Activated CD8-positive, alpha-beta memory T cell treated with anti-CD3 and anti-CD28 coated beads for 48 hours (primary cell): ENCODE measurements around the gene ARHGAP10.
"Not testable (repeated sequence)": the region's sequence is repeated elsewhere in the genome, so short reads cannot be mapped to it uniquely, and the experiment has no call there.

ENCODE experiments used
- DNase-seq, 3 experiments: peaks; one replicate each; pipeline ENCODE4 v3.0.0-alpha.2; 2020; ENCODE audit warnings: low read depth in 2 of 3, low spot score in 2 of 3

ARHGAP10 gene

DNA sequence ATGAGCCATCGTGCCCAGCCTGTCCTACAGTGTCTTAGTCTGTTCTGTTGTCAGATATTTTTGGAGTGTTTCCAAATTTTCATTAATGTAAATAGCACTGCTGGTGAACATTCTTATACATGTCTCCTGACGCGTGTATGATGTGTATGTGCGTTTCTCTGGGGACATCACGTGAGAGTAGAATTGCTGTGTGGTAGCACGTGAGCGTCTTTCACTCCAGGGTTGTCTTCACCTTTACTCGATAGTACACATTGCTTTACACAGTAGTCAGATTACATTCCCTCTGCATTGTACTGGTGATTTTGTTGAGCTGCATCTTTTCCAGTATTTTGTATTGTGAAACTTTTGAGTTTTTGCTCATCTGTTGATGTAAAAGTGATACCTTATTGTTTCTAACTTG is 60.0 kb downstream of the ARHGAP10 start:
- DNase-seq: no peak

DNA sequence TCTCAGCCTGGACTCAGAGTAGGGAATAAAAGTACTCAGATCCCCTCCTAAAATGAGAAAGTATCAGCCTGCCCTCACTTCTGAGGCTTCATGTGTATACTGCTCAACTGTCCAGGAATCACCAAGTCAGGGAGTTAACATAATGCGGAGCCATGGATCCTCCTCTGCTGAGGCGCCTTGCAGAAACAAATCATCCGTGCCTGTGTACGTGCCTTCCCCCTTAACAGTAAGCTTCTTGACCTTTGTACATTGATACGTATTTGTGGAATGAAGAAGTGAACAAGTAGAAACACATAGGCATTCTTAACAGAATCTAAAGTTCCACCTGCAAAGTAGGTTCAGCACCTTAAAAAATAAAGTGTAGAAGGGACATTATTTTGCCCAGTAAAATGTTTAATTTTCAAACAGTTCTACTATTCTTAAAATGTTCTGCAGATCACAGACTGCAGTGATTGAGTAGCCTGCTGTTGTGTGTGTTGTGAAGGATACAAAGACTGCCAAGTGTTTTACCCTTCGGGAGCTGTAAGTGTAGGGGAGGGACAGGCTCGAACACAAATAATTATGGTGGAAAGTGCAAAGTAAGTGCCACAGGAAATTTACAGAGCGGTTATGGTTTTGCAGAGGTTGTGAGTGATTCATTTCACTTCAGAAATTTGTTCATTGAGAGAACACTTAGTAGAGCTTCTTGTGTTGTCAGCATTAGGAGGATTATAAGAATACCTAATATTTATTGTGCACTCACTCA is 61.9 kb downstream of the ARHGAP10 start:
- no peak for DNase-seq

GRCh38 chr4:147794314-147794680 is 62.4 kb downstream of the ARHGAP10 start:
- no peak for DNase-seq

DNA sequence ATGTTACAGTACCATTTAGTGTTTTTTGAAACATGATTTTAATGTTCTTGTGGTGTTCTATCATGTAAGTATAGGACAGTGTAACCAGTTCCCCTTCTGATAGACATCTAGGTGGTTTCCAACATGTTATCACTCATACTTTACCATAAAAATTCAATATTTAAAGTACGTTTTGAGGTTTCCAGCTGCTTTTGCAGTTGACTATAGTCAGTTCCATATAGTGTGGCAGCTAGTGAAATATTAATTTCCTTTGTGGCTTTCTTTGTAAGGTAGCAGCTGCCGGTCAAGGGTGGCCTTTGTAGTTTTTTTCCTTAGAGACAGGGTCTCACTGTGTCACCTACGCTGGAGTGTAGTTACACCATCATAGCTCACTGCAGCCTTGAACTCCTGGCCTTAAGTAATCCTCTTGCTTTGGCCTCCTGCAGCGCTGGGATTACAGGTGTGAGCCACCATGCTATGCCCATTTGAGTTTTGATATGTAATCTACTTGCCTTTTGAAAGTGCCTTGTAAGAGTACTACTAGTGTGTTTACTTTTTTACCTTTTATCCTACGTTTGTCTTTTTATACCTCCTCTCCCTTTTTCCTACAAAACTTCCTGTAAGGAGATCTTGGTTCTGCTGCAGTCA is 63.0 kb downstream of the ARHGAP10 start:
- no peak for DNase-seq

- DNase-seq: not testable (repeated sequence)
Observed at GRCh38 chr4:147799057-147799456, 67.2 kb downstream of the ARHGAP10 start.

GRCh38 chr4:147799986-147800555 is 68.2 kb downstream of the ARHGAP10 start:
- peak in 2 of 3 experiments; percentile 38 to 54 for DNase-seq

DNA sequence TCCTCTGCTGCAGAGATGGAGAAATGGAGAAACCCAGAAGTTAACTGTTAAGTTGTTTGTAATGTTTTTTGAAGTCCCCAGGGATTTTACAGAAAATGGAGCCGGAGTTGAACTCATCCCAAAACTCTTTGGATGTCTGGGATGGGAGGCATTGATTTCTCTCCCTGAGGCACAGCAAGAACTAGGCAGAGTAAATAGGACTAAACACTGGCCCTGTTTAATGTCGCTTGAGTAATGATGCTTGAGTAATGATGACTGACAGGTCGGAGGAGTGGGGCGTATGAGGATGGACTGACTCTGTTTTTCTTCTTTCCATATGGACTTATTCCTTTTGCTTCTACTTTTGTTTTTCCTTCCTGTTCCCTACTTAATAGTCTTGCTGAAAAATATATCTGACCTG is 69.9 kb downstream of the ARHGAP10 start:
- DNase-seq: no peak

DNA sequence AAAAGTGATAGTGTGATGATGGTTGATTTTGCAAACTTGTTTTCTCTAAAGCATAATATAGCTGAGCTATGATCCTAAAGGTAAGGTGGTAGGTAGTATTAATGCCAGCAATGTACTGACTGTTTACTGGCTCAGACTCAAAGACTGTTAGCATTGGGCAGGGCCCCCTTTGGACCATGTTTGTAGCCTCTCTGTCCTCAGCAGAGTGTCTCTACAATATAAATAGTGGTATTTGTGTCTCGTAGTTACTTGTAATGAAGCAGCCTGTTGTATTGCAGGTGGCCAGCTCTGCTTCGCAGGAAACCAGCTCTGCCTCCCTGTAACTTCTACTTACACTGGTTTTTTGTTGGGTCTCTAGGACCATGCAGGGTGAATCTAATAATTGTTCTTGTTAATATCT is 70.5 kb downstream of the ARHGAP10 start:
- no peak for DNase-seq

DNA sequence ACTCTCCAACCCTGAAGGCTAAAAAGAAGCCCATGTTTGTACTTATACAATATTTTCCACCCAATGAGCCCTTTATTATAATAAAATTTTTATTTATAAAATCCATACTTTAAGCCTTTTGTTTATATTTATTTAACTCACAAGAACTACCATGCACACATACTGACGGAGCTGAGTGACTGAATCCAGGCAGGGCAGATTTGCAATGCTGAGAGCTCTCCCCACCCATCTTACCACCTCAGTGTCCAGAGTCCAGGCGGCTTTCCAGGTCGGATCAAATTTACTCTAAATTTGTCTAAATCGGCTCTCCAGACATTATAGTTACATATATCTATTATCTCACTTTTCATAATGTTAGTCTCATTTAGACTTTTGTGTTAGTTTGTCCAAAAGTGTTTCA is 74.1 kb downstream of the ARHGAP10 start:
- DNase-seq: no peak

DNA sequence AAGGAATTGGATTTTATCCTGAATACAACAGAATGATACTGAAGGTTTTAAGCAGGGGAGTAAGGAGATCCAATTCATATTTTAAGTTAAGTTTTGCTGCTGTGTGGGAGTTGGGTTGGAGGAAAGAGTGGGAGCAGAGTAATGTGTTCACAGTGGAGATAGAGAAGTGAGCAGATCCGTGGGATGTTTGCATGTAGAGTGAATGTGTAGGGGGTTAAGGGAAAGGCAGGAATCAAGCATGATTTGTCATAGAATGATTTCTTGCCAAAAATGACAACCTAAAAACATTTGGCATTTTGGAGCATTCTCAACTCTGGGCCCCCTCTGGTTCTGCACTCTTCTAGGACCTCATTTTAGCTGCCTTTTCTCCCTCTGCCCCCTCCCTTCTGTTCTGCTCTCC is 76.6 kb downstream of the ARHGAP10 start:
- DNase-seq: no peak

DNA sequence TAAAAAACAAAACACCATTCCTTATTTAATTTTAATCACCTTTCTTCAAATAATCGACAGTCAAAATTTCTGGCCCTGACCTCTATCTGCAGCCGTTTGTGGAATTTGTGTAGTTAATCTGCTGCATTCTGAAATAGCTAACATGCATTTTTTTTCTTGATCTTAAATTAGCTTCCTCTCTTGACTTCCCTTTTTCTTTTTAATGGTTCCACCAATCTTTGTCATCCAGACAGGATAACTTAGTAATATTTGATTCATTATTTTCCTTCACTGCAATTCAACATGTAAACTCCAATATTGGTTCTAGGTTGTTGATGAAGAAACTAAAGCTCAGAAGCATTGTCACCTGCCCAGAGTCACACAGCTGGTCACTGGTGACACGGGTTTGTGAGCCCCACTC is 77.3 kb downstream of the ARHGAP10 start:
- no peak for DNase-seq

- no peak for DNase-seq
Observed at GRCh38 chr4:147811878-147812277, 80.0 kb downstream of the ARHGAP10 start.

- DNase-seq: no peak
Observed at GRCh38 chr4:147813109-147813773, 81.4 kb downstream of the ARHGAP10 start.

GRCh38 chr4:147813973-147814372 is 82.1 kb downstream of the ARHGAP10 start:
- DNase-seq: no peak

- DNase-seq: no peak
Observed at GRCh38 chr4:147814376-147814775, 82.5 kb downstream of the ARHGAP10 start.

DNA sequence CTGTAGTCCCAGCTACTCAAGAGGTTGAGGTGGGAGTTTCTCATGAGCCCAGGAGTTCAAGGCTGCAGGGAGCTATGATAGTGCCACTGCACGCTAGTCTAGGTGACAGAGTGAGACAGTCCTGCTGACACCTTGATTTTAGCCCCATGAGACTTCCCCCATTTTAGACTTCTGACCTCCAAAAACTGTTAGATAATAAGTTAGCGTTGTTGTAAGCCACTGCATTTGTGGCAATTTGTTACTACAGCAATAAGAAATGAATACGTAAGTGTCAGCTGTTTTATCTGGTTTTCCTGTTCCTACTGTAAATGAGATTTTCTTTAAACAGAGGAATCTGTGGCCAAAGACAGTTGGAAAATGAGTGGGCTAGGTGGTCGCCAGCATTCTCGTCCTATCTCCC is 83.9 kb downstream of the ARHGAP10 start:
- no peak for DNase-seq

DNA sequence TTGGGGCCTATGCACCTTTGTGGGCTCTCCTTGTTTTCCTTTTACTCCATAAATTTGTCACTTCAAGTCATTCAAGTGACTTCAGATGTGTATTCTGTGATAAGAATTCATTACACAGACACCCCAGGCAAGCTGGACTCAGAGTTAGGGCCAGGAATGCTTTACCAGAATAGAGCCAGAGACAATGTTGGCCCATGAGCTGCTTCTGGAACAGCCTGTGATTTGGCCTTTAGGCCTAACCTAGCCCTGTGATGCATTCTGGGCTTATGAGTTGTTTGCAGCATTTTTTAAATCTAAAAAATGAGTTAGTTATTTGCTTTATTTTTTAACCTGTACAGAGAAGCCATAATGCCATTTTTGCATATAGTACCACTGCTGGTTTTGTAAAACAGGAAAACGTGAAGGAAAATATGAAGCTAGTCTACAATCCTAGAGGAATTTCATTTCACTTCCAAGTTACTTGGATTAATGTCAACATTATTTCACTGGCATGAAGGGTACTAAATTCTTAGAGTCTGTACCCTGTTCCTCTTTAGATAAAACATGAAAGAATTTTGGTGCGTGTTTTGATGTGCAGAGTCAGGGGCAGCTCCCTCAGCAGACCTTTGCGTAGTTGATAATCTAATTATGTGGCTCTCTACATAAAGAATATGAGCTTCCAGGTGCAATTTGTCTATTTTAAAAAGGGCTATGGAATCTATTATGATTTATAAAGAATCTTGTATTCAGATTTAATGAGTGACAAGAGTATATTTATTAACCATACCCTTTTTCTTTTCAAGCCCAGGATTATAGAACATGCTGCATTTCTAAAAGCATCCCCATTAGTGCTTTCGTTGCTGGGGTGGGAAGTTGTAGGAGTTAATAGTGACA is 84.7 kb downstream of the ARHGAP10 start:
- DNase-seq: no peak

- no peak for DNase-seq
Observed at GRCh38 chr4:147820975-147821374, 89.1 kb downstream of the ARHGAP10 start.

DNA sequence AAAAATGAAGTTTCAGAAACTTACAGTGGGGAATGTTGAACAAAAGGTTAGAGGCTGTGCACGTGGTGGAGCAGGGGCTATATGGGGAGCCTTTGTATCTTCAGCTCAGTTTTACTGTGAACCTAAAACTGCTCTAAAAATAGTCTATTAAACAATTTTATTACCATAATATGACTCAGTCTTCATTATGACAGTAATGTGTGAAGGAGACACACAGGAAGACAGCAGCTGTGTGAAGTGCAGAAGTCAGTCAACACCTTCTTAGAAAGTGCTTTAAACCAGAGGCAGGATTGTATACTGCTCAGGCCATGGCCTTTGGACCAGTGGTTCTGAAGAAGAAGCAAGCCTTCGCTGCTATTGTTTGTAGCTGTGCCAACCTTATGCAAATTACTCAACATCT is 89.7 kb downstream of the ARHGAP10 start:
- no peak for DNase-seq

DNA sequence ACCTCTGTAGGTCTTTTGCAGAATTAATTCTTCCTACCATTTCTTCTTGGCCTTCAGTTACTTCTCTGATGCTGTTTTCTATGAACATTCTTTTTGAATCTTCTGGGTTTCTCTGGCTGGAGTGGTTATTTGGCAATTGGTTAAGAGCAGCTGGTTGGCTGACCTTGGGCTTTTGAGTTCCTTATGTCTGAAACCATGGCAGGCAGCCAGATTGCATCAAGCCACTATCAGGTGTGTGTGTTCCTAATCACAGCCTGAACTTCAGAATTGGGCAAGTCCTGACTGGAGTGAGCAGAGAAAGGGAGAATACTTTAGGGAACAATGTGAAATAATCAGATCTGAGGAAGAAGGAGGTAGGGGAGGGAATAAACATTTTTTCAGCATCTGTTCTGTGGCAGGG is 90.2 kb downstream of the ARHGAP10 start:
- DNase-seq: no peak

DNA sequence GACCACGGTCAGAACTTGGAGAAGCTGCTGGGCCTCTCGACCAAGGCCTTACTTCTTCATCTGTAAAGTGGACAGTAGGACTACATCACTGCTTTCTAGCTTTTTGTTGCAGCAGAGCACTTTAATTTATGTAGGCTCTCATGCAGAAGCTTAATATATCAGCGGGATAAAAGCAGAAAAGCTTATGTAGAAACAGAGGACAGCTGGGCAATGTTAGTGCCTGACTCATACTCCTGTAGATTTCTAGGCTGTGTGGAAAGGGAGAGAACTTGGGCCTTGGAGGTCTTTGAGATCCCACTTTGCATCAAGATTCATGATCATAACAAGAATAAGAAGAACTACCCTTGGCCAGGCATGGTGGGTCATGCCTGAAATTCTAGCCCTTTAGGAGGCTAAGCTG is 91.2 kb downstream of the ARHGAP10 start:
- no peak for DNase-seq
